Occipital lobe (tissue), 2 donors: ENCODE measurements around the gene INTS6. TPM values are rescaled to one million over a fixed set of nuclear protein-coding genes. Genes with fewer than 3 reads are reported as not detected.
A peak's percentile ranks its signal among the peaks of the same experiment; 100 is the strongest.
"Not testable (repeated sequence)": the region's sequence is repeated elsewhere in the genome, so short reads cannot be mapped to it uniquely, and the experiment has no call there.

ENCODE experiments used
- DNase-seq: peaks from one replicate; lab custom pipeline; 2025; lab: John Stamatoyannopoulos, UW
- total RNA-seq: library from RNA; depleted of rRNA; stranded (reverse); fragments of >200 nt; gene quantifications from one replicate; pipeline ENCODE4 v1.2.3, GENCODE V29; 2014

Gene INTS6
- total RNA-seq, 1 donor from 2014 or later: 52.9 TPM

- no peak for DNase-seq
Measured at GRCh38 chr13:51417716-51418115, 35.1 kb downstream of the INTS6 start.

- DNase-seq: no peak
Measured at GRCh38 chr13:51416107-51416506, 36.7 kb downstream of the INTS6 start.

GRCh38 chr13:51415339-51415738 is 37.5 kb downstream of the INTS6 start:
- not testable (repeated sequence) for DNase-seq

GRCh38 chr13:51412431-51412830 is 40.4 kb downstream of the INTS6 start:
- no peak for DNase-seq

GRCh38 chr13:51405176-51405575 is 47.7 kb downstream of the INTS6 start:
- no peak for DNase-seq

GRCh38 chr13:51397262-51397941 is 55.4 kb downstream of the INTS6 start:
- peak; percentile 1 for DNase-seq

GRCh38 chr13:51396352-51396751 is 56.5 kb downstream of the INTS6 start:
- no peak for DNase-seq

- DNase-seq: no peak
Measured at GRCh38 chr13:51394724-51395123, 58.1 kb downstream of the INTS6 start.

GRCh38 chr13:51385114-51385513 is 67.7 kb downstream of the INTS6 start:
- DNase-seq: no peak

GRCh38 chr13:51380269-51380668 is 72.6 kb downstream of the INTS6 start:
- no peak for DNase-seq

GRCh38 chr13:51373451-51373850 is 79.4 kb downstream of the INTS6 start:
- DNase-seq: no peak

GRCh38 chr13:51371768-51372399 is 81.0 kb downstream of the INTS6 start:
- no peak for DNase-seq

- DNase-seq: no peak
Measured at GRCh38 chr13:51370811-51371210, 82.0 kb downstream of the INTS6 start.

- DNase-seq: no peak
Measured at GRCh38 chr13:51370116-51370515, 82.7 kb downstream of the INTS6 start.

GRCh38 chr13:51364404-51365008 is 88.3 kb downstream of the INTS6 start:
- no peak for DNase-seq

- DNase-seq: no peak
Measured at GRCh38 chr13:51363625-51364024, 89.2 kb downstream of the INTS6 start.

- DNase-seq: no peak
Measured at GRCh38 chr13:51361106-51361505, 91.7 kb downstream of the INTS6 start.

GRCh38 chr13:51360489-51360888 is 92.3 kb downstream of the INTS6 start:
- DNase-seq: no peak

GRCh38 chr13:51359352-51359751 is 93.5 kb downstream of the INTS6 start:
- no peak for DNase-seq

- no peak for DNase-seq
Measured at GRCh38 chr13:51357928-51358595, 94.8 kb downstream of the INTS6 start.

- no peak for DNase-seq
Measured at GRCh38 chr13:51355217-51355616, 97.6 kb downstream of the INTS6 start.

GRCh38 chr13:51349016-51349415 is 103.8 kb downstream of the INTS6 start:
- no peak for DNase-seq
